Measurements from ENCODE around the gene FLNB.

- TF ChIP-seq, protein P1, sequence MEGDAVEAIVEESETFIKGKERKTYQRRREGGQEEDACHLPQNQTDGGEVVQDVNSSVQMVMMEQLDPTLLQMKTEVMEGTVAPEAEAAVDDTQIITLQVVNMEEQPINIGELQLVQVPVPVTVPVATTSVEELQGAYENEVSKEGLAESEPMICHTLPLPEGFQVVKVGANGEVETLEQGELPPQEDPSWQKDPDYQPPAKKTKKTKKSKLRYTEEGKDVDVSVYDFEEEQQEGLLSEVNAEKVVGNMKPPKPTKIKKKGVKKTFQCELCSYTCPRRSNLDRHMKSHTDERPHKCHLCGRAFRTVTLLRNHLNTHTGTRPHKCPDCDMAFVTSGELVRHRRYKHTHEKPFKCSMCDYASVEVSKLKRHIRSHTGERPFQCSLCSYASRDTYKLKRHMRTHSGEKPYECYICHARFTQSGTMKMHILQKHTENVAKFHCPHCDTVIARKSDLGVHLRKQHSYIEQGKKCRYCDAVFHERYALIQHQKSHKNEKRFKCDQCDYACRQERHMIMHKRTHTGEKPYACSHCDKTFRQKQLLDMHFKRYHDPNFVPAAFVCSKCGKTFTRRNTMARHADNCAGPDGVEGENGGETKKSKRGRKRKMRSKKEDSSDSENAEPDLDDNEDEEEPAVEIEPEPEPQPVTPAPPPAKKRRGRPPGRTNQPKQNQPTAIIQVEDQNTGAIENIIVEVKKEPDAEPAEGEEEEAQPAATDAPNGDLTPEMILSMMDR (IDR thresholded peaks at IDR 0.05), result no peak
- TF ChIP-seq POLR2A (IDR thresholded peaks at IDR 0.05), result no peak
- TF ChIP-seq EP300 (IDR thresholded peaks at IDR 0.05), result peak in 1 of 2 donors; percentile 67
These were observed 156.1 kb downstream of the FLNB start for GRCh38 chr3:58164199-58164879.
